Measurements from ENCODE around the gene RCBTB2.
A peak's percentile ranks its signal among the peaks of the same experiment; 100 is the strongest.

RCBTB2 gene

GRCh38 chr13:48562296-48563066 lies 29.6 kb upstream of the RCBTB2 start:
- peak; percentile 74 for DNase-seq

- DNase-seq, result no peak
Measured at GRCh38 chr13:48561466-48562235, 28.8 kb upstream of the RCBTB2 start.

DNA sequence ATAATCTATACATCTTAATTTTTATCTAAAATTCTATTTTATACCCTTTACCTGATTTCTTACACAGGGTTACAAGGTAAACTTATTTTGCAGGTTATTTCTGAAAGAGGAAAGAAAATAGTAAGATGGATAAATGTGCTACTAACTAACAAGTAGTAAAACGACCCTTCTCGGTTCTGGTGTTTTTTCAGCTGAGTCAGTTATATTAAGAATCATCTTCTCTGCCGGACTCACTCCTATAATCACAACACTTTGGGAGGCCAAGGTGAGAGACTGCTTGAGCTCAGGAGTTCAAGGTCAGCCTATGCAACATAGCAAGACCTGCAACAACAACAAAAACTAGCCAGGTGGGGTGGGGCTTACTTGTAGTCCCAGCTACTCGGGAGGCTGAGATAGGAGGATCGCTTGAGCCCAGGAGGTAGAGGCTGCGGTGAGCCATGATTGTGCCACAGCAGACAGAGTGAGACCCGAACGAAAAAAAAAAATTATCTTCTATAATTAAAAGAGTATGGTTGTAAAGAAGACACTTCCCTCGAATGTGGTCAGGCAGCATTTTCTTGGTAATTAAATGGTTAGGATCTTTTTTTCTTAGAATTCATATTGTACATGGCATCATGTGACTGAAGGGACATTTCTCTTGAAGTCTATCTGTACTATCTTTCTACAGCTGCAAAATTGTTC lies 27.9 kb upstream of the RCBTB2 start:
- no peak for DNase-seq

GRCh38 chr13:48559638-48560320 lies 26.9 kb upstream of the RCBTB2 start:
- peak; percentile 71 for DNase-seq

DNA sequence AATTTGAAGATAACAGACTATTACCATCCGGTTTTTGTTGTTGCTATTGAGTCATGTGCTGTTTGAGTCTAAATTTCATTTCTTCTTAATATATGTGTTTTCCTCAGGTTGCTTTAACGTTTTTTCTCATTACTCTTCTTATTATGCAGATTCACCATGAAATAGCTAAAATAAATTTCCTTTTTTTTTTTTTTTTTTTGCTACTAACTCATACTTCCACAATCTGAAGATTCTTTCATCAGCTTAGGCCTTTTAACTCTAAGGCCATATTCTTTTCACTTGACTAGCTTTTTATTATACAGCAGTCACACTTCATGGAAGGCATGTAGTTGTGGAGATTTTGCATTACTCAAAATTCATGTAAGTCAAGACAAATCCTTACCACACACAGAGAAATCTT lies 23.9 kb upstream of the RCBTB2 start:
- DNase-seq, result no peak

- no peak for DNase-seq
Measured at GRCh38 chr13:48555441-48555840, 22.6 kb upstream of the RCBTB2 start.

GRCh38 chr13:48551329-48551728 lies 18.4 kb upstream of the RCBTB2 start:
- DNase-seq, result no peak

DNA sequence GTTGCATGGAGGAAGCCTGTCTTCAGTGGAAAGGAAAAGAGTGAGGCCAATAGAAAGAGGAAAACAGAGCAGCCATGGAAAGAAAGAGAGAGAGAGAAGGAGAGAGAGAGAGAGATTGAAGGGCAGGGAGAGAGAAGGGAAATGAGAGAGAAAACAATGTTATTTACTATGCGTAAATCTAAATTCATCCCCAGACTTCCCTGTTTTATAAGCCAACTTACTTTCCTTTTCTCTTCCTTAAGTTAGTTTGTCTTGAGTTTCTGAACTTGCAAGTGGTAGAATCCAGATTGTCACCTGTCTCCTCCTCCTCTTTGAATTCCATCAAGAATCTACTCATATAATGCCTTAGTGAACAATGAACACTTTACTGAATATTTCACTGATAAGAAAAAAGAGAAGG lies 16.8 kb upstream of the RCBTB2 start:
- no peak for DNase-seq

DNA sequence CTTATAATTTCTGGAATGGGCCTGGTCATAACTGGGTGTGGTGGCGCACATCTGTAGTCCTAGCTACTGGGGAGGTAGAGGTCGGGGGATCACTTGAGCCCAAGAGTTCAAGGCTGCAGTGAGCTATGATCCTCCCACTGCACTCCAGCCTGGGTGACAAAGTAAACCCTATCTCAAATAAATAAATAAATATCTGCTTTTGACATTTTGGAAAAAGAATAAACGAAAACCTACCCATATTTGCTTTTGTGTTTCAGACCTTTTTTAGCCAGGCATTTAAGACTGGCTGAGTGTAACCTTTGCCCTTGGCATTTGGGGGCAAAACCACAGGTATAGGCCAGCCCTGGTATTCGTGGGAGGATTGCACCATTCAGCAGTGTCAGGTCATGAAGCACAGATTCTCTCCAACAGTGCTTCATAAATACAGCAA lies 14.8 kb upstream of the RCBTB2 start:
- no peak for DNase-seq

DNA sequence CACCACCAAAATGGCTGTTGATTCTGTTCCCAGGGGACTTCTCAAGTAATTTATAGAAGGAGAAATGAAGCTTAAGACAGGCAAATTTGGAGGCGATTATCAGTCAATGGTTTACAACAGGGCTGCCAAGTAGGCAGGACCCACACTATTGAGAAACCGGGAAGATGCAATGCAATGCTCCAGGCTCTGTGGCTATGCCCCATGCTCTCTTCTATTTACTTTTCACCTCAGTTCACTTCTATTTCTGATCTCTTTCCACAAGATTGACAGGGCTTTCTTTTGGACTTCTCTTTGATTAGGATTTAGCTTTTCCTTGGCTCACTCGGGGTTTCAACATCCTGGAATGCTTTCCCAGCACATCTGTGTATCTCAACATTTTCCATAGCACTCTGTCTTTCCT lies 12.7 kb upstream of the RCBTB2 start:
- DNase-seq, result no peak

- no peak for DNase-seq
Measured at GRCh38 chr13:48542581-48543341, 9.9 kb upstream of the RCBTB2 start.

- no peak for DNase-seq
Measured at GRCh38 chr13:48542138-48542537, 9.3 kb upstream of the RCBTB2 start.

DNA sequence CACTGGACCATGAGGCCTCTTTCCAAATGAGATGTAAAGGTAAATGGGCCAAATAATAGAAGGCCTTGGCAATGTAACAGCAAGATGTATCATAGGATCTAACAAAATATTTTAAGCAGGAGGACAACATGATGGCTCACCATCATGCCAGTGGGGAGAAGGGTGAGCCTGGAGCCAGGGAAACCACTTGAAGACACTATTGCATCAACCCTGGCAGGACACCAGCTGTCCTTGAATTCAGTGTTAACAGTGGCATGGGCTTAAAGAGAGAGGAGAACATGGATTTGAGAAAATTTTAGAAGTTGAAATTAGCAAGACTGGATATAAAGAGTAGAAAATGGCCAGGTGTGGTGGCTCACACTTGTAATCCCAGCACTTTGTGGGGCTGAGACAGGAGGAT lies 6.7 kb upstream of the RCBTB2 start:
- no peak for DNase-seq

DNA sequence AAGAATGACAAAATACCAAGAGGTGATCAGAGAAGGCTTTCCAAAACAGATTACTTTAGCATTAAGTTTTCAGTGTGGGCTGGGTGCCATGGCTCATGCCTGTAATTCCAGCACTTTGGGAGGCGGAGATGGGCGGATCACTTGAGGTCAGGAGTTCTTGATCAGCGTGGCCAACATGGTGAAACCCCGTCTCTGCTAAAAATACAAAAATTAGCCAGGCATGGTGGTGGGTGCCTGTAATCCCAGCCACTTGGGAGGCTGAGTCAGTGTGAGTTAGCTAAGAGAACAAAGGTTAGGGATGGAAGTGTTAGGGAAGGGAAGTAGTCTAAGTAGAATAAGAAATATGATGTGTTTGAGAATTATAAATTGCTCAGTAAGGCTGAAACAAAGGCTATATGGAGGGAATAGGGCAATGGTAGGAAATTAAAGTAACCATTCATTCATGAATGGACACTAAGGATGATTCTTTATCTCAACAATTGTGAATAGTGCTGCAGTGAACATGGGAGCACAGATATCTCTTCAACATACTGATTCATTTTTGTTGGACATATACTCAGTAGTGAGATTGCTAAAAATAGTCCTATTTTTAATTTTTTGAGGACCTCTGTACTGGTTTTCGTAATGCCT lies 3.9 kb upstream of the RCBTB2 start:
- no peak for DNase-seq

DNA sequence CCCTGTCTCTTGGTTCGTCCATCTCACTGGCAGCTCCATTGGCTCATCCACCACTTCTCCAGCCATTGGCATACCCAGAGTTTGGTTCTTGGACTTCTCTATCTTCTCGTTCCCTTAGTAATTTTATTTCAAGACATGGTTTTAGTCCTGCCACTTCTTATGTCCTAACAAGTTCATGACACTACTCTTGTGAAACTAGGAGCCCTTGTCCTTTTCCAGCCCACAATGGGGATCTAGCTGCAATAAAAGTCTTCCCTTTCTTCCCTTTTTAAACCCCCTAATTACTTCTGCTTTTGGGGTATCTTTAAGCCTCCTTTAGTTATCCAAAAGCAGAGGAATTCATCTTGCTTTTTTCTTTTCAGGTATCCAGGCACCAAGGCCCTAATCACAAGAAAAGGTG lies 2.9 kb upstream of the RCBTB2 start:
- no peak for DNase-seq

DNA sequence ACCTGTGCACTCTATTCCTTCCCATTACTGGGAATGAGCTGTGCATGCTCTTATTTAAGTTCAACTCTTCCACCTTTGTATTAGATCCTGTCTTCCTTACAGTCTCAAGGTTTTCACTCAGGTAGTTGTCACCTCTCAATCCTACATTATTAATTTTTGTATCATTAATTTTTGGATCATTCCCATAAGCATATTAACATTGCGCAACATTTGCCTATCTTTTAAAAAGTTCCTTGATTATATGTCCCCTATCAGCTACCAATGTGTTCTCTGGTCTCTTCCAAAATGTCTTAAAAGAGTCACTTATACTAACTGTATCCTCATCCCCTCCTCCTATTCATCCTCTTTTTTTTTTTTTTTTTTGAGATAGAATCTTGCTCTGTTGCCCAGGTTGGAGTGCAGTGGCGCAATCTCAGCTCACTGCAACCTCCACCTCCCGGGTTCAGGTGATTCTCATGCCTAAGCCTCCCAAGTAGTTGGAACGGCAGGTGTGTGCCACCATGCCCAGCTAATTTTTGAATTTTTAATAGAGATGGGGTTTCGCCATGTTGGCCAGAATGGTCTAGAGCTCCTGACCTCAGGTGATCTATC lies 2.1 kb upstream of the RCBTB2 start:
- DNase-seq, result no peak

GRCh38 chr13:48533961-48534600 lies 1.2 kb upstream of the RCBTB2 start:
- DNase-seq, result no peak

GRCh38 chr13:48532256-48532505 lies 699 bp downstream of the RCBTB2 start:
- DNase-seq, result no peak

- DNase-seq, result no peak
Measured at GRCh38 chr13:48531416-48532255, 1.2 kb downstream of the RCBTB2 start.

DNA sequence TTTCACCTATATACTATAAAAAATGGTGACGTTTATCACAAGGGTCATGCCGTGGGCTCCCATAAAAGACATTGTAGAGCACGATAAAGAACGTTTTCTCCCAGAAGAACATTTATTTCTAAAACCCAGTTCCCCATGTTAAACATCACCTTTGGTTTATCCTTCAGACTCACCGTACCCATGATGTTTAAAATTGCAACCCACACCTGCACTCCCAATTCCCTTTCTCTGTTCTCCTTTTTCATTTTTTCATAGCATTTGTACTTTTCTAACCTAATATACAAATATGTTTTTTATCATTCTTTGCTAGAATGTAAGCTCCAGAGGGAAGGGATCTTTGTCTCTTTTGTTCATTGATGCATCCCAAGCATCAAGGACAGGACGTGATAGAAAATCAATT lies 2.0 kb downstream of the RCBTB2 start:
- DNase-seq, result no peak
